HepG2 (cell line): ENCODE data around the gene MAP1LC3B. TPM values are rescaled to one million over a fixed set of nuclear protein-coding genes. Genes with fewer than 3 reads are reported as not detected.

Source experiments
- CBX1 ChIP-seq: IDR thresholded peaks from one replicate; pipeline ENCODE4 v1.6.1; 2016; ENCODE audit warnings: antibody characterized with exemption, low read depth
- EED ChIP-seq: sonication (generic); formaldehyde crosslinking; IDR thresholded peaks from 2 replicates; pipeline ENCODE4 v1.5.0; 2020; ENCODE audit warnings: mild to moderate bottlenecking, missing genetic modification reagents
- ELF1 ChIP-seq: sonication (generic); formaldehyde crosslinking; IDR thresholded peaks from 2 replicates; pipeline ENCODE4 v1.4.0; 2020; ENCODE audit warnings: missing genetic modification reagents
- GPN1 ChIP-seq: sonication (generic); formaldehyde crosslinking; IDR thresholded peaks from 2 replicates; pipeline ENCODE4 v1.5.1; 2020; ENCODE audit warnings: missing genetic modification reagents, borderline replicate concordance
- IRX3 ChIP-seq: sonication (generic); formaldehyde crosslinking; IDR thresholded peaks from 2 replicates; pipeline ENCODE4 v1.8.1; 2023; ENCODE audit warnings: mild to moderate bottlenecking, low read depth, missing genetic modification reagents, borderline replicate concordance
- MAFF ChIP-seq: IDR thresholded peaks from 2 replicates; pipeline ENCODE4 v1.6.1; 2011; ENCODE audit warnings: low read depth, low read length, improper control_type of control experiment
- PAX8 ChIP-seq: sonication (generic); formaldehyde crosslinking; IDR thresholded peaks from 2 replicates; pipeline ENCODE4 v1.8.0; 2022; ENCODE audit warnings: mild to moderate bottlenecking, missing genetic modification reagents, borderline replicate concordance
- POLR2AphosphoS5 ChIP-seq: IDR thresholded peaks from 2 replicates; pipeline ENCODE4 v1.6.1; 2012; ENCODE audit warnings: low read depth, low read length
- PTBP1 ChIP-seq: fragments of 200-400 bp; formaldehyde crosslinking; IDR thresholded peaks from 2 replicates; pipeline ENCODE4 v1.6.1; 2018; ENCODE audit warnings: low read length, low read depth; ENCODE audit not compliant: poor library complexity, severe bottlenecking
- SMAD3 ChIP-seq: sonication (generic); formaldehyde crosslinking; IDR thresholded peaks from 2 replicates; pipeline ENCODE4 v1.4.0; 2020; ENCODE audit warnings: missing genetic modification reagents
- SYNCRIP ChIP-seq: fragments of 200-400 bp; formaldehyde crosslinking; IDR thresholded peaks from 2 replicates; pipeline ENCODE4 v1.6.1; 2018; ENCODE audit warnings: mild to moderate bottlenecking, low read depth, low read length; ENCODE audit not compliant: insufficient read depth
- TRIM24 ChIP-seq: sonication (generic); formaldehyde crosslinking; IDR thresholded peaks from 2 replicates; pipeline ENCODE4 v1.8.0; 2022; ENCODE audit warnings: mild to moderate bottlenecking, missing genetic modification reagents
- WIZ ChIP-seq: sonication (generic); formaldehyde crosslinking; IDR thresholded peaks from 2 replicates; pipeline ENCODE4 v1.5.1; 2020; ENCODE audit warnings: mild to moderate bottlenecking, missing genetic modification reagents
- XRCC5 ChIP-seq: fragments of 200-400 bp; formaldehyde crosslinking; optimal IDR thresholded peaks from 2 replicates; pipeline ENCODE3; 2017; ENCODE audit warnings: mild to moderate bottlenecking, low read length
- YY1 ChIP-seq: IDR thresholded peaks from 2 replicates; pipeline ENCODE4 v1.6.1; 2011; ENCODE audit warnings: low read length, low read depth, moderate library complexity, mild to moderate bottlenecking; ENCODE audit not compliant: insufficient read depth, insufficient replicate concordance
- ZNF354B ChIP-seq: sonication (generic); formaldehyde crosslinking; IDR thresholded peaks from 2 replicates; pipeline ENCODE4 v1.8.0; 2022; ENCODE audit warnings: mild to moderate bottlenecking, missing genetic modification reagents
- ZNF382 ChIP-seq: sonication (generic); formaldehyde crosslinking; IDR thresholded peaks from 2 replicates; pipeline ENCODE4 v1.5.0; 2020; ENCODE audit warnings: missing genetic modification reagents, mild to moderate bottlenecking, borderline replicate concordance
- ZNF44 ChIP-seq: sonication (generic); formaldehyde crosslinking; IDR thresholded peaks from 2 replicates; pipeline ENCODE4 v1.5.1; 2020; ENCODE audit warnings: mild to moderate bottlenecking, missing genetic modification reagents
- ZNF549 ChIP-seq: sonication (generic); formaldehyde crosslinking; IDR thresholded peaks from 2 replicates; pipeline ENCODE4 v1.5.0; 2020; ENCODE audit warnings: missing genetic modification reagents
- ZNF644 ChIP-seq: IDR thresholded peaks from 2 replicates; pipeline ENCODE4 v1.6.1; 2016; ENCODE audit warnings: low read depth
- ZNF83 ChIP-seq: sonication (generic); formaldehyde crosslinking; IDR thresholded peaks from 2 replicates; pipeline ENCODE4 v1.4.0; 2020; ENCODE audit warnings: missing genetic modification reagents, mild to moderate bottlenecking, borderline replicate concordance
- polyA plus RNA-seq, 8 experiments: library from polyadenylated mRNA; depleted of rRNA in 3 of 8; stranded (reverse) in 7 of 8; unstranded in 1 of 8; fragments of >200 nt; fragmentation: Illumina TruSeq in 4 of 8; extraction: Trizol in 4 of 8; gene quantifications; 2 replicates each; pipeline versions ENCODE4 v1.2.1 to v1.2.3, GENCODE V29; 2011 to 2016; ENCODE audit warnings: low read depth in 4 of 8, missing spikeins in 1 of 8, mixed read lengths in 1 of 8; ENCODE audit not compliant: insufficient read depth in 1 of 8
- total RNA-seq, 5 experiments: library from RNA; depleted of rRNA; stranded (reverse); fragments of >200 nt; fragmentation: Illumina TruSeq; extraction: Trizol; gene quantifications; 2 replicates each; pipeline ENCODE4 v1.2.3, GENCODE V29; 2016; ENCODE audit warnings: low read depth in 1 of 5
- TF ChIP-seq, protein P1 (sequence below): sonication (generic); formaldehyde crosslinking; conservative IDR thresholded peaks from 2 replicates; pipeline ENCODE4 v1.8.0; 2022; ENCODE audit warnings: missing genetic modification reagents
- TF ChIP-seq, protein P2 (sequence below): sonication (generic); formaldehyde crosslinking; IDR thresholded peaks from 2 replicates; pipeline ENCODE4 v1.9.0; 2021; ENCODE audit warnings: missing genetic modification reagents, borderline replicate concordance
- TF ChIP-seq, protein P3 (sequence below): sonication (generic); formaldehyde crosslinking; IDR thresholded peaks from 2 replicates; pipeline ENCODE4 v1.9.0; 2021; ENCODE audit warnings: missing genetic modification reagents, borderline replicate concordance

MAP1LC3B gene
- total and polyA plus RNA-seq, 2 of the 13 experiments (the other 11 are each of a cell fraction or from before 2014, with no cell fraction given) = 15.7 to 37.4 TPM

DNA sequence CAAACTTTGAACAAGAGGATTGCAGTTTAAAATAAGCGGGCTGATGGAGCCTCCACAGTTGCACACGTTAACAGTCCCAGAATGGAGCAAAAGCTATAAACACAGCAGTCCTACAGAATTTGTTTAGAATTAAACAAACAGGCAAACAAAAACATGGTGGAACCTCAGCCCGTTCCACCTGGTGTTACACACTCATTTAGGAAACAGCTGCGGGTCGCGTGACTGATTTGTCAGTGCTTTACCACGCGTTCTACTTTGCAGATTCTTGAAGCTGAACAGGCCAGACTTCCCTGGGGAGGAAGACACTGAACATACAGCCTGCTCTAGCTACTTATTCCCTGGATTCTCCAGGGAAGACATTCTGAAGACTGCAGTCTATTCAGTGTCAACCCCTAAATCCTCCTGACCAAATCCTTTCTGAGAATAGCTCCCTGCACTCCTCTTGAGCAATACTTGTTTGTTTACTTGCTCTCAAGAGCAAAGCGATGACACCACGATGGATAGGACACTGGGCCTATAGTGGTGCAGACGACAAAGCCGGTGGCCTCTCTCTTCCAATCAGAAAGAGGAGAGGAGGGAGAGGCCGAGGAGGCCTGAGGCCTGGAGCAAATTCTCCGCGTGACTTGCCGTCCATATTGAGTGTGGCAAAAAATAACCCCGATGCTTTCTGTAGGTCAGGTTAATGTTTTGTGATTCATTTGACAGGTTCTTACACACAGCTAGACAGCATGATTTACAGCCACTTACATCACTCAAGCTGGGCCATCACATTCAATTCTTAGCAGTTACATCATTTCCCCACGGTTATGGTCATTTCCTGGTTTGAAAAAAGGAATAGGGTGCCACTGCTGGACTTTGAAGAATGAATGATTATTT, 4.0 kb upstream of the MAP1LC3B start (continued):
- TF ChIP-seq ZNF83 (no peak), MAFF (peak; percentile 49), ZNF382 (CRISPR knock-in tag) (no peak), ZNF549 (CRISPR knock-in tag) (no peak), EED (CRISPR knock-in tag) (0 out of 2 replicates have a peak, but pooled peaks have one; percentile 4), IRX3 (CRISPR knock-in tag) (no peak), ZNF44 (CRISPR knock-in tag) (peak; percentile 64; the same call in 1 of the 2 replicates), YY1 (peak; percentile 100), SMAD3 (peak; percentile 57), ELF1 (CRISPR knock-in tag) (peak; percentile 98), ZNF354B (CRISPR knock-in tag) (no peak), PTBP1 (no peak), WIZ (CRISPR knock-in tag) (no peak), PAX8 (CRISPR knock-in tag) (no peak), POLR2AphosphoS5 (peak; percentile 91), CBX1 (peak; percentile 21), SYNCRIP (no peak), GPN1 (CRISPR knock-in tag) (no peak), TRIM24 (CRISPR knock-in tag) (no peak), XRCC5 (peak; percentile 68), ZNF644 (CRISPR knock-in tag) (peak; percentile 64)
- TF ChIP-seq, protein P1, sequence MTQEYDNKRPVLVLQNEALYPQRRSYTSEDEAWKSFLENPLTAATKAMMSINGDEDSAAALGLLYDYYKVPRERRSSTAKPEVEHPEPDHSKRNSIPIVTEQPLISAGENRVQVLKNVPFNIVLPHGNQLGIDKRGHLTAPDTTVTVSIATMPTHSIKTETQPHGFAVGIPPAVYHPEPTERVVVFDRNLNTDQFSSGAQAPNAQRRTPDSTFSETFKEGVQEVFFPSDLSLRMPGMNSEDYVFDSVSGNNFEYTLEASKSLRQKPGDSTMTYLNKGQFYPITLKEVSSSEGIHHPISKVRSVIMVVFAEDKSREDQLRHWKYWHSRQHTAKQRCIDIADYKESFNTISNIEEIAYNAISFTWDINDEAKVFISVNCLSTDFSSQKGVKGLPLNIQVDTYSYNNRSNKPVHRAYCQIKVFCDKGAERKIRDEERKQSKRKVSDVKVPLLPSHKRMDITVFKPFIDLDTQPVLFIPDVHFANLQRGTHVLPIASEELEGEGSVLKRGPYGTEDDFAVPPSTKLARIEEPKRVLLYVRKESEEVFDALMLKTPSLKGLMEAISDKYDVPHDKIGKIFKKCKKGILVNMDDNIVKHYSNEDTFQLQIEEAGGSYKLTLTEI (CRISPR knock-in tag) = no peak
- TF ChIP-seq, protein P2, sequence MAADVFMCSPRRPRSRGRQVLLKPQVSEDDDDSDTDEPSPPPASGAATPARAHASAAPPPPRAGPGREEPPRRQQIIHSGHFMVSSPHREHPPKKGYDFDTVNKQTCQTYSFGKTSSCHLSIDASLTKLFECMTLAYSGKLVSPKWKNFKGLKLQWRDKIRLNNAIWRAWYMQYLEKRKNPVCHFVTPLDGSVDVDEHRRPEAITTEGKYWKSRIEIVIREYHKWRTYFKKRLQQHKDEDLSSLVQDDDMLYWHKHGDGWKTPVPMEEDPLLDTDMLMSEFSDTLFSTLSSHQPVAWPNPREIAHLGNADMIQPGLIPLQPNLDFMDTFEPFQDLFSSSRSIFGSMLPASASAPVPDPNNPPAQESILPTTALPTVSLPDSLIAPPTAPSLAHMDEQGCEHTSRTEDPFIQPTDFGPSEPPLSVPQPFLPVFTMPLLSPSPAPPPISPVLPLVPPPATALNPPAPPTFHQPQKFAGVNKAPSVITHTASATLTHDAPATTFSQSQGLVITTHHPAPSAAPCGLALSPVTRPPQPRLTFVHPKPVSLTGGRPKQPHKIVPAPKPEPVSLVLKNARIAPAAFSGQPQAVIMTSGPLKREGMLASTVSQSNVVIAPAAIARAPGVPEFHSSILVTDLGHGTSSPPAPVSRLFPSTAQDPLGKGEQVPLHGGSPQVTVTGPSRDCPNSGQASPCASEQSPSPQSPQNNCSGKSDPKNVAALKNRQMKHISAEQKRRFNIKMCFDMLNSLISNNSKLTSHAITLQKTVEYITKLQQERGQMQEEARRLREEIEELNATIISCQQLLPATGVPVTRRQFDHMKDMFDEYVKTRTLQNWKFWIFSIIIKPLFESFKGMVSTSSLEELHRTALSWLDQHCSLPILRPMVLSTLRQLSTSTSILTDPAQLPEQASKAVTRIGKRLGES (CRISPR knock-in tag) = no peak; the same call in 1 of the 2 replicates
- TF ChIP-seq, protein P3, sequence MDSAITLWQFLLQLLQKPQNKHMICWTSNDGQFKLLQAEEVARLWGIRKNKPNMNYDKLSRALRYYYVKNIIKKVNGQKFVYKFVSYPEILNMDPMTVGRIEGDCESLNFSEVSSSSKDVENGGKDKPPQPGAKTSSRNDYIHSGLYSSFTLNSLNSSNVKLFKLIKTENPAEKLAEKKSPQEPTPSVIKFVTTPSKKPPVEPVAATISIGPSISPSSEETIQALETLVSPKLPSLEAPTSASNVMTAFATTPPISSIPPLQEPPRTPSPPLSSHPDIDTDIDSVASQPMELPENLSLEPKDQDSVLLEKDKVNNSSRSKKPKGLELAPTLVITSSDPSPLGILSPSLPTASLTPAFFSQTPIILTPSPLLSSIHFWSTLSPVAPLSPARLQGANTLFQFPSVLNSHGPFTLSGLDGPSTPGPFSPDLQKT (CRISPR knock-in tag) = no peak
